ENCODE measurements around the gene ING2. TPM values are rescaled to one million over a fixed set of nuclear protein-coding genes. Genes with fewer than 3 reads are reported as not detected.
"Not testable (repeated sequence)": the region's sequence is repeated elsewhere in the genome, so short reads cannot be mapped to it uniquely, and the experiment has no call there.

Gene ING2
- total and polyA plus RNA-seq, 3 donors from 2014 or later: 38.0 to 47.3 (median 47.2) TPM

GRCh38 chr4:183471946-183472708, 32.7 kb upstream of the ING2 start:
- peak; percentile 96 for DNase-seq
- peak; percentile 86 to 94 (median 91) for TF ChIP-seq CTCF (IDR thresholded peaks at IDR 0.05)
- no peak for TF ChIP-seq POLR2A (IDR thresholded peaks at IDR 0.05)
- 26 to 28% methylated on average over 12 of the region's 12 CpGs for WGBS, 2 donors
- no peaks in the 10 kb centered on the region for H3K4me1 ChIP-seq
- no peaks in the 10 kb centered on the region for H3K9me3 ChIP-seq
- no peaks in the 10 kb centered on the region for H3K36me3 ChIP-seq (ENCODE audit: low read depth, missing control alignments)
- H3K4me3 ChIP-seq: no peak overlapping the region
- intact Hi-C loops (cut with DNase I; ENCODE audit: low total_unique reads): no loop called here
- peak overlapping the region in 1 of 2 donors; percentile 56 for H3K27ac ChIP-seq
- H3K27me3 ChIP-seq: no peaks in the 10 kb centered on the region

GRCh38 chr4:183478123-183478522, 26.7 kb upstream of the ING2 start:
- Histone ChIP-seq H3K4me1 (no peaks in the 10 kb centered on the region), H3K36me3 (ENCODE audit: low read depth, missing control alignments) (no peaks in the 10 kb centered on the region), H3K27me3 (no peaks in the 10 kb centered on the region), H3K4me3 (no peak overlapping the region), H3K9me3 (no peaks in the 10 kb centered on the region), H3K27ac (no peak overlapping the region)
- WGBS, 2 donors: 53 to 58% methylated on average over 5 of the region's 5 CpGs
- TF ChIP-seq POLR2A (IDR thresholded peaks at IDR 0.05) (no peak), CTCF (IDR thresholded peaks at IDR 0.05) (no peak)
- DNase-seq: no peak
- intact Hi-C loops (cut with DNase I; ENCODE audit: low total_unique reads): no loop called here

- Histone ChIP-seq H3K27ac (no peak overlapping the region), H3K9me3 (no peaks in the 10 kb centered on the region), H3K4me3 (no peak overlapping the region), H3K4me1 (no peaks in the 10 kb centered on the region), H3K27me3 (no peaks in the 10 kb centered on the region), H3K36me3 (ENCODE audit: low read depth, missing control alignments) (no peaks in the 10 kb centered on the region)
- 61 to 65% methylated on average over 2 of the region's 2 CpGs for WGBS, 2 donors
- TF ChIP-seq CTCF (IDR thresholded peaks at IDR 0.05): no peak
- no peak for TF ChIP-seq POLR2A (IDR thresholded peaks at IDR 0.05)
- intact Hi-C loops (cut with DNase I; ENCODE audit: low total_unique reads): no loop called here
- no peak for DNase-seq
Measured at GRCh38 chr4:183478926-183479325, 25.9 kb upstream of the ING2 start.

- H3K27me3 ChIP-seq; H3K36me3 ChIP-seq (ENCODE audit: low read depth, missing control alignments); H3K27ac ChIP-seq; H3K4me1 ChIP-seq; DNase-seq; H3K9me3 ChIP-seq; intact Hi-C loops (cut with DNase I; ENCODE audit: low total_unique reads): not testable (repeated sequence)
- WGBS, 2 donors: 69 to 80% methylated on average over 10 to 33 of the region's 33 CpGs
- peak overlapping the region; percentile 26 to 36 for H3K4me3 ChIP-seq
Measured at GRCh38 chr4:183482515-183483095, 22.3 kb upstream of the ING2 start.

- Histone ChIP-seq H3K36me3 (ENCODE audit: low read depth, missing control alignments) (no peaks in the 10 kb centered on the region), H3K4me1 (no peaks in the 10 kb centered on the region), H3K4me3 (no peak overlapping the region), H3K27ac (no peak overlapping the region), H3K27me3 (no peaks in the 10 kb centered on the region), H3K9me3 (no peaks in the 10 kb centered on the region)
- WGBS, 2 donors: 73 to 87% methylated on average over 7 of the region's 7 CpGs
- TF ChIP-seq CTCF (IDR thresholded peaks at IDR 0.05): no peak
- TF ChIP-seq POLR2A (IDR thresholded peaks at IDR 0.05): no peak
- intact Hi-C loops (cut with DNase I; ENCODE audit: low total_unique reads): no loop called here
- no peak for DNase-seq
Measured at GRCh38 chr4:183483997-183484396, 20.9 kb upstream of the ING2 start.

Data from testis (tissue), 3 donors.